OCI-M2 (cell line): Measurements from ENCODE around the gene SELENOV.

Experiments
- DNase-seq: peaks from one replicate; lab custom pipeline; 2025; ENCODE audit not compliant: unreplicated experiment; lab: John Stamatoyannopoulos, UW

SELENOV gene

DNA sequence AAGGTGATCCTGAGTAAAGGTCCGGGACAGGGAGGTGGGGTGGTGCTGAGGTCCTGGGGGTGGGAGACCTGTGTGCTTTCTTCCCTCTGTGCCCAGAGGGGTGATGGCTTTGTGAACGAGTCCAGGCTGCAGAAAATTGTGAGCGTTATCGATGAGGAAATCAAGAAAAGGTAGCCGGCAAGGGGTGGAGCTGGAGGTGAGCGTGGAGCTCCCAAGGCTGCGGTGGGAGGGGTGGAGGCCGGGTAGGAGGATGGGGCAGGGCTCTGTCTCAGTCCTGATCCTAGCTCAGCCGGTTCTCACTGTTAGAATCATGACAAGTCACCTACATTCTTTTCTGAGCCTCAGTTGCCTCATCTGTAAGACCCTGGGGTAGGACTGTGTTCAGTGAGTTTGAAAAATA lies 4.0 kb downstream of the SELENOV start:
- no peak for DNase-seq

GRCh38 chr19:39520541-39521484 lies 5.9 kb downstream of the SELENOV start:
- DNase-seq, result no peak

DNA sequence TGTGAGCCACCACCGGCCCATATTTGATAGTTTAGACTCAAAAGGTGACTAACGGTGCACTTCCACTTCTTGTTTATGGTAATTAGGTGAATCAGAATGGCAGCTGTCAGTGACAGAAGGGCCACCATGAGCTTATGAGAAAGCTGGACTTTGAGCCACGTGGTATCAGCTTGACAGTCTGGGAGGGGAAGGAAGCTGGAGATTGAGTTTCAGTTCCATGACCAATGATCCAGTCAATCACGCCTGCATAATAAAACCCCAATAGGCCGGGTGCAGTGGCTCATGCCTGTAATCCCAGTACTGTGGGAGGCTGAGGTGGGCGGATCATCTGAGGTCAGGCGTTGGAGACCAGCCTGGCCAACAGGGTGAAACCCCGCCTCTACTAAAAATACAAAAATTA lies 9.6 kb downstream of the SELENOV start:
- DNase-seq, result no peak

DNA sequence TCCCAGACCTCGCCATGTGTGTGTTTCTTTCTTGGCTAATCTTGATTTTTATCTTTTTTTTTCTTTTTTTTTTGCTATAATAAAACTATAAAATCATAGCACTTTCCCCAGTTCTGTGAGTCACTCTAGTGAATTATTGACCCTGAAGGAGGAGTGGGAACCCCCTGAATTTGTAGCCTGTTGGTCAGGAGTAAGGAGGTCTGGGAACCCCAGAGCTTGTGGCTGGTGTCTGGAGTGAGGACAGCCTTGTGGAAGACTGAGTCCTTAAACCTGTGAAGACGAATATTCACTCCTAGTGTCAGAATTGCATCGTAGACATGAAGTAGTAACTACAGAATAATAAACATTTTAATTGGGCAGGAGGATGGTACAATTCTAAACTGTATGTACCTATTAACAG lies 10.3 kb downstream of the SELENOV start:
- no peak for DNase-seq

GRCh38 chr19:39531834-39532232 lies 16.9 kb downstream of the SELENOV start:
- DNase-seq, result no peak

DNA sequence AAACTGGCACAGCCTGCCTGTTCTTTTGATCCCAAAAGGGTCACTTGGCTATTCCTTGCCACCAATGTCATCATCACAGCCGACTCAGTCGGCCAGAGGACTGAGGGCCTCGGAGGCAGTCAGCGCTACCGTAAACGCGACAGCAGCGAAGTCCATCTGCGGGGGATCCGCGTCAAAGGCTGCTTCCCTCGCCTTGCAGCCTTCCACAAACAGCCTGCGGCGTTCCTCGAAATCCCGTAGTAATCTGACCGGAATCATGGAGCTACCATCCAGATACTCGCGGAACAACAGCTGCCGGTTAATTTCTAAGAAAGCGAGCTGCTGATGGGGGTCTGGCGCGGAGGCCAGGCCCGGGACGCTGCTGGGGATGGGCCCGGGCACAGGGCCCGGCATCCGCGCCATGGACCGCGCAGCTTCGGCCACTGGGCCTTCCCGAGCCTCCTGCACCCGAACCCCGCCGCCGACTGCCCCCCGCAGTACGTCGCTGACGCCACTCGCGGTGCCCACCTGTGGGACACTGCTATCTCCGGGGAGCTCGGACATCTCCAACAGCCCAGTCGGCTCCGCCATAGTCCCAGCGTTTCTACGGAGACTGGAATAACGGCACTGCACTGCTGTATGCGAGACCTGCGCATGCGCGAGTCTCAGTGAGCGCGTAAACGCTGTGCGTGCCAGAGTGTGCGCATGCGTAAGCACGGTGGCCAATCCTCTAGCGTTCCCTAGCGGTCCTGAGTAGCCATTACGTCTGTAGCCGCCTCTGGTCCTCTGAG lies 17.5 kb downstream of the SELENOV start, which contains the start of gene EID2B:
Gene EID2B, minus strand, starts transcription at position 620 of the 770 bp plus-strand sequence. Its CDS starts 50 bp downstream, at position 570.
- peak; percentile 99 for DNase-seq

- no peak for DNase-seq
Observed at GRCh38 chr19:39533003-39533512, 18.1 kb downstream of the SELENOV start.

- DNase-seq, result no peak
Observed at GRCh38 chr19:39533791-39534190, 18.9 kb downstream of the SELENOV start.

DNA sequence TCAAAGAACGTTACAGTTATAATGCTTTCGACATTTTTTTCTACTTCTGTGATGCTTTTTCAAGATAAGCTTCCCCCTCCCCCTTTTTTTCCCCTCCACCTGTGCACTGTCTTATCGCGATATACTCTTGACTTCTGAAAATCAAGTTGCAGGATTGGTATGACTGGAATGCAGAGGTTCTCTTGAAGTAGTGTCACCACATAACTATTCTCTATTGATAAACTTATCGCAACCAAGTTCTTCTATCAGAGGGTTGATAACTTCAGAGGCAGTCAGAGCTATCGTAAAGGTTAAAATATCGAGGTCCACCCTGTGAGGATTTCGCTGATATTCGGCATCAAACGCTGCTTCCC lies 24.2 kb downstream of the SELENOV start:
- DNase-seq, result no peak

- DNase-seq, result peak; percentile 95
Observed at GRCh38 chr19:39539518-39540332, 24.8 kb downstream of the SELENOV start, which contains the start of gene EID2. Gene EID2 (minus strand): TSS chr19:39540161. CDS start chr19:39540079, 82 bp downstream.

- DNase-seq, result no peak
Observed at GRCh38 chr19:39540333-39540673, 25.4 kb downstream of the SELENOV start.

DNA sequence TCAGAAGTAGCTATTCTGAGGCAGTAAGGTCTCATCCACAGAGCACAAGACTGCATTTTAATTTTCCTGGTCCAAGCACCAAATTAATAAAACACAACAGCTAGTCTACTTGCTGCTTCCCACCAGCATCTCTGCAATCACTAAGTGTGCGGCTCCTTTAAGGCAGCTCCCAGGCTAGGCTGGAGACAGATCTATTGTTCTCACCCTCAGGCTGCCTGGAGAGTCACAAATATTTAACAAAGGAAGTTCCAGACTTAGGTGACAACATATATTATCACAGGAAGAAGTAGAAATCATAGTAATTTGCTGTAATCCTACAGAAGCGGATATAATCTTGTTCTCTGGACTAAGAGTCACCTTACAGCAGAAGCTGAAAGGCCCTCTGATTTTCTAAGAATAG lies 27.3 kb downstream of the SELENOV start:
- DNase-seq, result no peak

- no peak for DNase-seq
Observed at GRCh38 chr19:39543477-39543857, 28.5 kb downstream of the SELENOV start.

DNA sequence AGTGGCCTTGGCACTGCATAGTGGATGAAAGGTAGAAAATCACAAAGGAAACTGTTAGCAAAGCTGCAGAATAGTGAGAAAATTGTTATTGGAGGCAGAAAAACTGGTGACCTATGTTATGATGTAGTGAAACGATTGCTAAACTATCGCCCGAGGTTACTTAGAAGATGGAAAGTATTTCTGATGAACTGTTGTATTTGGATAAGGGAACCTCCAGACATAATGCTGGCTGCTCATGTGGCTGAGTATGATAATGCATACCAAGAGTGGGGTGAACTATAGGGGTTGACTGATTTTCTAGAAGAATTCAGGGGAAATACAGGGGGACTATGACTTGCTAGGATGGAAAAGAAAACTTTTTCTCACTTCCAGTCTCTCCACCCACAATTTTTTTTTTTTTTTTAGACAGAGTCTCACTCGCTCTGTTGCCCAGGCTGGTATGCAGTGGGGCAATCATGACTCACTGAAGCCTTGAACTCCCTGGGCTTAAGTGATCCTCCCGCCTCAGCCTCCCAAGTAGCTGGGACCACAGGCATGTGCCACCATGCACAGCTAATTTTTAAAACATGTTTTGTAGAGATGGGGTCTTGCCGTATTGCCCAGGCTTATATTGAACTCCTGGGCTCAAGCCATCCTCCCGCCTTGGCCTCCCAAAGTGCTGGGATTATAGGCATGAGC lies 29.4 kb downstream of the SELENOV start:
- DNase-seq, result no peak

DNA sequence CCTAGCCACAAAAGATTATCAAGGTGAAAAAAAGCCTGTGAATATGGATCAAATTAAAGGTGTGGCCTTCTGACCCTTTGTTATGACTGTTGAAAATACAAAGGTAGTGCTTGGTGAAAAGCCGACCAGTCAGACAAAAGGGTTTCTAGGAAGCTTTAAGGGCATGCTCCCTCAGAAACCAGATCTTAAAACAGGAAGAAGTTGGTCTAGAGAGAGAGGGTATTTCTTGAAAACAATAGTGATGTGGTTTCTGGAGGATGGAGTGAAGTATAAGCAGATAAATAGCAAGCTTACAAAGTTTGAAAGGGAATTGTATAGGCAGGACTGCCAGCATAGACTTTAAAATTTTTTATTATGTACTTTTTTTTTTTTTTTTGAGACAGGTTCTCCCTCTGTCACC lies 30.0 kb downstream of the SELENOV start:
- no peak for DNase-seq

- no peak for DNase-seq
Observed at GRCh38 chr19:39546599-39546998, 31.7 kb downstream of the SELENOV start.

DNA sequence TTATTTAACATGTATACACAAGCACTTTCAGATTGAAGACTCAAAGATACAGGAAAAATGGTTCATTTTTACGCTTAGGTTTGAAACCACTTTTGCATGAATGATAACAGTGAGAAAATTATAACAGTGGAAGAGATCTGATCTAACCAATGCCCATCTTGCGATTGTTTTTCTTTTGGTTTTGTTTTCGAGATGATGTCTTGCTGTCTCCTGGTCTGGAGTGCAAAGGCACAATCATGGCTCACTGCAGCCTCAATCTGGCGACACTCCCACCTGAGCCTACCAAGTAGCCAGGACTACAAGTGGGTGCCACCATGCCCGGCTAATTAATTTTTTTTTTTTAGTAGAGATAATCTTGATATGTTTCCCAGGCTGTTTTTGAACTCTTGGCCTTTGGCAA lies 35.3 kb downstream of the SELENOV start:
- DNase-seq, result no peak

DNA sequence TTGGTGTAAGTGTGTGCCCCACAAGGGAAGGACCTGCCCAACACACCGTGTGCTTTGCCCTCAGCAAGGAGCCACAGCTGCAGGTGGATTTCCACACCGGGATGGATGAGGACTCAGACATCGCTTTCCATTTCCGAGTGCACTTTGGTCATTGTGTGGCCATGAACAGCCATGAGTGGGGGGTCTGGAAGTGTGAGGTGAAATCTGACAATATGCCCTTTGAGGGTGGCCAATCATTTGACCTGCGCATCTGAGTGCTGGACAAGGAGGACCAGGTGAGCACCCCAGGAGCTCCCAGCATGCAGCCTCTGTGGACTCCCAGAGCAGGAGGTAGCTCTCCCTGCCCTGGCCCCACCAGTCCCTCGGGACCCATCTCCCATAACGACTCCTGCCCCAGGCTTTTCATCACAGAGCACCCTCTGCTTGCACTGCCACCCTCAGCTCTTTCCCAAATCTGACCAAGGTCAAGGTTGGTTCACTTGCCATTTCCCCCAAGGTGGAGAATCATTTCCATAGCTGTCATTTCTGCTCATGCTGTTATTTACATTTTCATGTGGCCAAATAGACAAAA lies 38.2 kb downstream of the SELENOV start:
- no peak for DNase-seq

- no peak for DNase-seq
Observed at GRCh38 chr19:39554701-39555311, 39.9 kb downstream of the SELENOV start.

DNA sequence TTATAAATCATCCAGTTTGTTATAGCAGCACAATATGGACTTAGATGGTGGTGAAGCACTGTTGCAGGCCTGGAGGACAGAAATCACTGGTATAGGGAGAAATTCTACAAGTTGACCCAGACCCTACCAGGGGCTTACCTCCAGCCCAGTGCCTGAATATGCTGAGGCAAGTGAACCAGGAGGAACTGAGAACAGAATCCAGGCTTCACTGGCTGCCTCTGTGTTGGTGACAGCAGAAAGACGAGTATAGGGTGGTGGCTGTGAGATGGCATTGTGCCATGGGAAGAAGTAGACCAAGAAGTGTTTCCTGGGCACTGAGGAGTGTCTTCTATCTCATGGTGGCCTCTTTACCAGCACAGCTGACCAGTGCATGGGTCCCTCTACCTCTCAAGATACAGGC lies 40.9 kb downstream of the SELENOV start:
- no peak for DNase-seq
